ENCODE measurements around the gene APH1B. TPM values are rescaled to one million over a fixed set of nuclear protein-coding genes. Genes with fewer than 3 reads are reported as not detected.

Gene APH1B
- total RNA-seq, 1 donor, result 22.3 TPM

DNA sequence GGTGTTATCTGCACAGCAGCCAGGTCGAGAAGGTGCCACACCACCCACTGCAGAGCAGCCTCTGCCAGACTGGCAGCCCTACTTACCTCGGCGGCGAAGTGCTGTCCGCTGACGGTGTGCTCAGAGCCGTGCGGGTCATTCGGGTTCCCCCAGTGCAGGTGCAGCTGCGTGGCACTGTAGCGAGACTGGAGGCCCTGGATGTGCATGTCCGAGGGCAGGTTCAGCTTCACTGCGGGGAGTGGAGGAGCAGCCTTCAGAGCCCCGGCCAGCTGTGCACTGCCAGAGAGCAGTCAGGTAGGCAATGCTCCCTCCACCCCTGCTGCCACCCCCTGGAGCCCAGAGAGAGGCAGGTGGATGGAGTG is 68.0 kb downstream of the APH1B start:
- TF ChIP-seq, protein P1, sequence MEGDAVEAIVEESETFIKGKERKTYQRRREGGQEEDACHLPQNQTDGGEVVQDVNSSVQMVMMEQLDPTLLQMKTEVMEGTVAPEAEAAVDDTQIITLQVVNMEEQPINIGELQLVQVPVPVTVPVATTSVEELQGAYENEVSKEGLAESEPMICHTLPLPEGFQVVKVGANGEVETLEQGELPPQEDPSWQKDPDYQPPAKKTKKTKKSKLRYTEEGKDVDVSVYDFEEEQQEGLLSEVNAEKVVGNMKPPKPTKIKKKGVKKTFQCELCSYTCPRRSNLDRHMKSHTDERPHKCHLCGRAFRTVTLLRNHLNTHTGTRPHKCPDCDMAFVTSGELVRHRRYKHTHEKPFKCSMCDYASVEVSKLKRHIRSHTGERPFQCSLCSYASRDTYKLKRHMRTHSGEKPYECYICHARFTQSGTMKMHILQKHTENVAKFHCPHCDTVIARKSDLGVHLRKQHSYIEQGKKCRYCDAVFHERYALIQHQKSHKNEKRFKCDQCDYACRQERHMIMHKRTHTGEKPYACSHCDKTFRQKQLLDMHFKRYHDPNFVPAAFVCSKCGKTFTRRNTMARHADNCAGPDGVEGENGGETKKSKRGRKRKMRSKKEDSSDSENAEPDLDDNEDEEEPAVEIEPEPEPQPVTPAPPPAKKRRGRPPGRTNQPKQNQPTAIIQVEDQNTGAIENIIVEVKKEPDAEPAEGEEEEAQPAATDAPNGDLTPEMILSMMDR (IDR thresholded peaks at IDR 0.05; ENCODE audit: insufficient read depth, low read length), result no peak
- DNase-seq (ENCODE audit: low read depth), result no peak
- H3K4me3 ChIP-seq (ENCODE audit: low read depth, low read length), result no peak overlapping the region

- DNase-seq (ENCODE audit: low read depth), result peak; percentile 48
- TF ChIP-seq, protein P1 (IDR thresholded peaks at IDR 0.05; ENCODE audit: insufficient read depth, low read length), result no peak
- H3K4me3 ChIP-seq (ENCODE audit: low read depth, low read length), result no peak overlapping the region
Measured at GRCh38 chr15:63347074-63347857, 69.9 kb downstream of the APH1B start.

- TF ChIP-seq, protein P1 (IDR thresholded peaks at IDR 0.05; ENCODE audit: insufficient read depth, low read length), result no peak
- peak; percentile 83 for DNase-seq (ENCODE audit: low read depth)
- H3K4me3 ChIP-seq (ENCODE audit: low read depth, low read length), result no peak overlapping the region
Measured at GRCh38 chr15:63348392-63348791, 71.0 kb downstream of the APH1B start.

DNA sequence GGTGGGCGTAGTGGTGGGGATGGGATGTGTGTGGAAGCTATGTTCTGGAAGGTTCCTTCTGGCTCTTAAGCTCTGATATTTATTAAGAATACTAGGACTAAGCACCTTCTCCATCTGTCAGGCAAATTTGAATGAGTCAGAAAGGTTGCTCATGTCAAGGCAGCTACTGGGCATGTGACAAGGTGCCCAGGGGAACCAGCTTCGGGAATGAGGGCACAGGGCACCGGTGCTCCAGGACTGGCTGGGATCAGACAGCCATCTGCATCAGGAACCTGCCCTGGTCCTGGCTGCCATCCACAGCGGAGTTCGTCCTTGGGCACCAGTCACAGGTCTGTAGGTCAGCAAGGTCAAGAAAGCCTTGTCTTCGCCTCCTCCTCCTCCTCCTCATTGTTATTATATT is 71.8 kb downstream of the APH1B start:
- no peak for DNase-seq (ENCODE audit: low read depth)
- H3K4me3 ChIP-seq (ENCODE audit: low read depth, low read length), result no peak overlapping the region
- TF ChIP-seq, protein P1 (IDR thresholded peaks at IDR 0.05; ENCODE audit: insufficient read depth, low read length), result no peak

DNA sequence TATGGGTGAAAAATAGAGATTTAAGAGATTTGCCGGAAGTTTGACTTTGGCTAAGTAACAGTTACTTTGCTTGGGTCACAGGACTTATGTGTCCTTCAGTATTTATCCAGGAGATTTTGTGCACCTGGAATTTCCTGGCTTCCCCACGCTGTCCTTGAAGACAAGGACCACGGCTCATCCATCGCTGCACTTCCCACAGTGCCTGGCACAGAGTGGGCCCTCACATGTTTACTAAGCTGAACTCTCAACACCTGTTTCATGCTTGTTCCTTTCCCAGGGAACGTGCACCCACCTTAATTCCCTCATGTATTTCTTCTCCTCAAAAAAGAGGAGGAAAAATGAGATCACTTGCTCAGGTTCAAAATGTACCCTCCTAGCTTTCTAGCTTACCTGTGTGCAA is 72.2 kb downstream of the APH1B start:
- TF ChIP-seq, protein P1 (IDR thresholded peaks at IDR 0.05; ENCODE audit: insufficient read depth, low read length), result no peak
- no peak overlapping the region for H3K4me3 ChIP-seq (ENCODE audit: low read depth, low read length)

DNA sequence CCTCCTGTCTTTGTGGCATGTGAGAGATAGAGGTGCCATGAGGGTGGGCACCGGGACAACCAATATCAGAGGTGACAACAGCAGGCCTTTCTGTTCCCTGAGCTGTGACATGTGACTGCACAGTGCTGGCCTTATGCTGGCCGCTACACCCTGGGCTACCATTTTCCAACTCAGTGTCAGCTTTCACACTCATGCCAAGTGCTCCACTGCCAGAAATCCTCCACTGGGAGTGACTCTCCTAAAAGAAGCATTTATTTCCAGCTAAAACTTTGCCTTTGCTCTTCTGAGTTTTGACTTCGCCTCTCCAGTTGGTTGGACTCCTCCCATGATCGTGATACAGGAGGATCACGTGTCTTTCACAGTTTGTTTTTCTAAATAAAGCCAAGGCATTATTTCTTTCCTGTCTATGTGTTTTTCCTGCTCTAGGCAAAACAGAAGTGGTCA is 72.8 kb downstream of the APH1B start:
- DNase-seq (ENCODE audit: low read depth), result peak; percentile 85

More for the DNA sequence above, 72.2 kb downstream of the APH1B start:
- no peak for DNase-seq (ENCODE audit: low read depth)

More for the DNA sequence above, 72.8 kb downstream of the APH1B start:
- no peak overlapping the region for H3K4me3 ChIP-seq (ENCODE audit: low read depth, low read length)
- TF ChIP-seq, protein P1 (IDR thresholded peaks at IDR 0.05; ENCODE audit: insufficient read depth, low read length), result no peak

Measured in fibroblast of the aortic adventitia (primary cell).